Colonic mucosa (tissue), 4 donors: Measurements from ENCODE around the gene PCSK4. TPM values are rescaled to one million over a fixed set of nuclear protein-coding genes. Genes with fewer than 3 reads are reported as not detected.

Experiments used
- DNase-seq: peaks from one replicate; pipeline ENCODE4 v3.0.0-alpha.2; 2020
- H3K27ac ChIP-seq: fragments of 200-600 bp; one replicate; pipeline ENCODE4 v1.8.0; 2021
- H3K27me3 ChIP-seq: fragments of 200-600 bp; one replicate; pipeline ENCODE4 v1.8.0; 2021
- H3K36me3 ChIP-seq: fragments of 200-600 bp; one replicate; pipeline ENCODE4 v1.8.0; 2021
- H3K4me1 ChIP-seq: fragments of 200-600 bp; one replicate; pipeline ENCODE4 v1.8.0; 2021; ENCODE audit warnings: mild to moderate bottlenecking
- H3K4me3 ChIP-seq: fragments of 200-600 bp; one replicate; pipeline ENCODE4 v1.8.0; 2021
- H3K9ac ChIP-seq, 2 donors: one replicate each; pipeline ENCODE4 v1.7.0; 2013; ENCODE audit warnings: control low read depth in 2 of 2, low read depth in 2 of 2, low read length in 2 of 2
- H3K9me3 ChIP-seq: fragments of 200-600 bp; one replicate; pipeline ENCODE4 v1.8.0; 2021
- intact Hi-C: fragments of 100-400 bp; cut with DNase I; formaldehyde crosslinking; loops from one replicate; pipeline ENCODE4 v1.14.1; 2022
- total RNA-seq, 2 donors: library from RNA; stranded (reverse); fragmentation: NEBNext Ultra II Directional in 1 of 2; extraction: Animal tissue kit (Norgen Biotek cat#: 25700) in 1 of 2; gene quantifications; one replicate each; pipeline ENCODE4 v1.2.1, GENCODE V29; 2021
- TF ChIP-seq, protein P1 (sequence below): fragments of 200-600 bp; IDR thresholded peaks from one replicate; pipeline ENCODE4 v1.8.0; 2022; ENCODE audit warnings: antibody characterized with exemption, mild to moderate bottlenecking
- donor health status: healthy.
- donor health status: DM: no; HTN: no; CAD: no.
- donor health status: DM: no; HTN: no; CAD: no.

PCSK4 gene
- total RNA-seq, 2 donors from 2014 or later = 4.1 to 5.8 TPM

DNA sequence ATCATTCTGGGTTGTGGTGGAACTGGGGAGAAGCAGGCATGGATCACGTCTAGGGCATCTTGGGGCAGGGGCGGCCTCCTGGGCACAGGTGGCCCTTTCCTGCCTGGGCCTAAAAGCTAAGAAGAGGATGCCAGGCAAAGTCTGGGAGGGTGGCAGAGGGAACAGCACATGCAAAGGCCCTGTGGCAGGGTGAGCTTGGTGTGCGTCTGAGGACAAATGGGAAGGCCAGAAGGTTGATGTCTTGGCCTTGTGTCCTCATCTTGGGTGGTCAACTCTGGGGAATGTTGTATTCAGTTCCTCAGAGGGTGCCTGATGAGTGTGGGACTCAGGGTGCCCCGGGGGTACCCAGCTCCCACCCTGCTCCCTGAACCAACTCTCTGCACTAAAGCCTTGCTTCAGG is 28.3 kb upstream of the PCSK4 start:
- intact Hi-C loops = loop anchor here (10.0 kb wide), 1 partner anchor 234 kb away; the partner anchor contains the start of gene EFNA2
- Histone ChIP-seq H3K9ac (no peak overlapping the region), H3K27me3 (peaks cover 11% of the 10 kb centered on the region), H3K27ac (no peak overlapping the region), H3K4me3 (no peak overlapping the region), H3K9me3 (no peaks in the 10 kb centered on the region), H3K4me1 (no peaks in the 10 kb centered on the region), H3K36me3 (no peaks in the 10 kb centered on the region)
- DNase-seq = no peak
- TF ChIP-seq, protein P1, sequence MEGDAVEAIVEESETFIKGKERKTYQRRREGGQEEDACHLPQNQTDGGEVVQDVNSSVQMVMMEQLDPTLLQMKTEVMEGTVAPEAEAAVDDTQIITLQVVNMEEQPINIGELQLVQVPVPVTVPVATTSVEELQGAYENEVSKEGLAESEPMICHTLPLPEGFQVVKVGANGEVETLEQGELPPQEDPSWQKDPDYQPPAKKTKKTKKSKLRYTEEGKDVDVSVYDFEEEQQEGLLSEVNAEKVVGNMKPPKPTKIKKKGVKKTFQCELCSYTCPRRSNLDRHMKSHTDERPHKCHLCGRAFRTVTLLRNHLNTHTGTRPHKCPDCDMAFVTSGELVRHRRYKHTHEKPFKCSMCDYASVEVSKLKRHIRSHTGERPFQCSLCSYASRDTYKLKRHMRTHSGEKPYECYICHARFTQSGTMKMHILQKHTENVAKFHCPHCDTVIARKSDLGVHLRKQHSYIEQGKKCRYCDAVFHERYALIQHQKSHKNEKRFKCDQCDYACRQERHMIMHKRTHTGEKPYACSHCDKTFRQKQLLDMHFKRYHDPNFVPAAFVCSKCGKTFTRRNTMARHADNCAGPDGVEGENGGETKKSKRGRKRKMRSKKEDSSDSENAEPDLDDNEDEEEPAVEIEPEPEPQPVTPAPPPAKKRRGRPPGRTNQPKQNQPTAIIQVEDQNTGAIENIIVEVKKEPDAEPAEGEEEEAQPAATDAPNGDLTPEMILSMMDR = no peak

DNA sequence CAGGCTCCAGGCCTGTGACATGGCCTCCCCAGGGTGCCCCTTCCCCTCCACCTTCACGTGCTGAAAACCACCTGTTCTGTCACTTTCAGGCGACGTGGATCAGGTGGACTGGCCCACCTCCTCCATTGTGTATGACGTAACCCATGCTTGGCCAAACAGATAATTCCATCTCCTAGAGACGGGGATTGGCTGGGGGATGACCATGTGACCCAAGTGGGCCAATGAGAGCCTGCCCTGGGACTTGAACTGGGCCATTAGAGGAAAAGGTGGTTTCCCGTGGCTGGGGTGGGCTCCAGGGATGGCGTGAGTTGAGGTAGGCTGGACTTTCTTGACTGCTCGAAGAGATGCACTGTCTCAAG is 26.2 kb upstream of the PCSK4 start:
- DNase-seq = no peak
- Histone ChIP-seq H3K4me1 (no peaks in the 10 kb centered on the region), H3K27ac (no peak overlapping the region), H3K27me3 (peaks cover 4% of the 10 kb centered on the region), H3K36me3 (no peaks in the 10 kb centered on the region), H3K4me3 (no peak overlapping the region), H3K9me3 (no peaks in the 10 kb centered on the region), H3K9ac (no peak overlapping the region)
- intact Hi-C loops = loop anchor here (10.0 kb wide), 1 partner anchor 232 kb away; the partner anchor contains the start of gene EFNA2
- TF ChIP-seq, protein P1 = no peak

DNA sequence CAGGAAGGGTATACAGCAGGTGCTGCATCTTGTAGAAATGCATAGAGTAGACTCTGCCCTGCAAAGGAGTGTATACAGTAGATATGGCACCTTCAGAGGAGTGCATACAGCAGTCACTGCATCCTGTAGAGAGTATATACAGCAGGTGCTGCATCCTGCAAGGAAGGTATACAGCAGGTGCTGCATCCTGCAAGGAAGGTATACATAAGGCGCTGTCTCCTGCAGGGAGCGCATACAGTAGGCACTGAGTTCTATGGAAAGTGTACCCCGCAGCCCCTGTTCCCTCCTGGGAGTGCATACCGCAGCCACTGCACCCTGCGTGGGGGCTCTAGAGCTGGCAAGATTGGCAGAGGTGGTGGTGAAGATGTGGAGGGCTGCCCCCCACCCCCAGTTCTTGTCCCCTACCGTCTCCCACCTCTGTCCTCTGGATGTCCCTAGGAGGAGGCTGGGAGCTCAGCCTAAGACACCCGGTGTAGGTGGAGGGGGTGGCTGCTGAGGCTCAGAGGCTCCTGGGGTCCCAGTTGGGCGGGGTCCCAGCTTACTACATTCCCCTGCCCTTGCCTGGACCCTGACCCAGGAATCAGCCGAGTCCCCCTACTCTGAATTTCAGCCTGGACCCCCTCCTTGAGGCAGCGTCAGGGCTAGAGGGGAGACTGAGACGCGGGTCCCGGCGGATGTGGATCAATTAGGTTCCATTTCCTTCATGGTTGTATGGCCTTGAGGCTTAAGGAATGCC is 25.0 kb upstream of the PCSK4 start:
- no peak for DNase-seq
- H3K27ac ChIP-seq = no peak overlapping the region
- intact Hi-C loops = loop anchor here (10.0 kb wide), 1 partner anchor 230 kb away; the partner anchor contains the start of gene EFNA2

DNA sequence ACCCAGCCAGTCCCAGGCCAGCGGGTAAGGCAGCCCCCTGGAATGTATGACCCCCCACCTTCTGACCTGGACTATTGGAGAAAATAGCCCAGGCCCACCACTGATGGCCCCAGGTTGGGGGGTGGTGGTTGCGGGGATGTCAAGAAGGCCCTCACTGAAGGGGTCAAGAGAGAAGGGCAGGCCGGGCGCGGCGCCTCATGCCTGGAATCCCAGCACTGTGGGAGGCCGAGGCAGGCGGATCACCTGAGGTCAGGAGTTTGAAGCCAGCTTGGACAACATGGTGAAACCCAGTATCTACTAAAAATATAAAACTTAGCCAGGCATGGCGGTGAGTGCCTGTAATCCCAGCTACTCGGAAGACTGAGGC is 24.1 kb upstream of the PCSK4 start:
- H3K4me1 ChIP-seq = no peaks in the 10 kb centered on the region
- H3K4me3 ChIP-seq = no peak overlapping the region
- H3K27me3 ChIP-seq = peaks cover 4% of the 10 kb centered on the region
- intact Hi-C loops = loop anchor here (10.0 kb wide), 1 partner anchor 229 kb away; the partner anchor contains the start of gene EFNA2
- no peak for DNase-seq
- H3K9me3 ChIP-seq = no peaks in the 10 kb centered on the region
- TF ChIP-seq, protein P1 = no peak
- H3K9ac ChIP-seq = no peak overlapping the region
- H3K27ac ChIP-seq = no peak overlapping the region
- H3K36me3 ChIP-seq = no peaks in the 10 kb centered on the region

More for the DNA sequence above, 25.0 kb upstream of the PCSK4 start:
- no peaks in the 10 kb centered on the region for H3K36me3 ChIP-seq
- no peak overlapping the region for H3K9ac ChIP-seq
- H3K27me3 ChIP-seq = peaks cover 4% of the 10 kb centered on the region
- no peak overlapping the region for H3K4me3 ChIP-seq
- H3K4me1 ChIP-seq = no peaks in the 10 kb centered on the region
- TF ChIP-seq, protein P1 = no peak
- no peaks in the 10 kb centered on the region for H3K9me3 ChIP-seq

DNA sequence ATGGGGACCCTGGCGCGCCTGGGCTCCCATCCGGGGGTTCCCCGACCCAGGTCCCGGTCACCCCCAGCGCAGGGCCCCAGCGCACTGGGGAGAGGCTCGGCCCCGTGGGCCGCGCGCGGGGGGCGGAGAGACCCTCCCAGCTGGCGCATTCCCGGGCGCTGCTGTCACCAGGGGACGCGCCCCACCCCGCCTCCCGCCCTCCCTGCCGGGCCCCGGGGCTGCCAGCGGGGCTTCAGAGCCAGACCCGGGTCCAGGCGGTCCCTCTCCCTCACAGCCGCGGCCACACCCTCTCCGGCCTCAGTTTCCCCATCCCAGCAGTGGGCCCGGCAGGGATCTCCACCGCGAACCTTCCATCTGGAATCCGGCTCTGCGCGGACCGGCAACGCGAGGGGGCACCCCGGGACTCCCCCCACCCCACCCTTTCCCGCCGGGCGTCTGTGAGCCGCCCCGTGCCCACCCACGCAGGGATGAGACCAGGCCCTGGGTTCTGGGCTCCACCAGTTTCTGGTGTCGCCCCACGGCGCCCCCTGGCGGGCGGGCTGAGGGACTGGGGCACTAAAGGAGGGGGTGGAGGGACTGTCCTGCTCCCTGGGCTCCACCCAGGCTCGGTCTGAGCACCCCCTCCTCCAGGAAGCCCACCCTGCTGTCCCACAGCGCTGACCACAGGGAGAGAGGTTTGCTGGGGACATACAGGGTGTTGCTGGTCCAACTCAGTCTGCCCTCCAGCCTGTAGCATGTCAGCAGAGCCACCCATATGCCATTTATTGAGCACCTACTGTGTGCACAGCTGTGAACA is 23.5 kb upstream of the PCSK4 start:
- H3K9ac ChIP-seq = peak overlapping the region in 1 of 2 donors; percentile 84
- peak overlapping the region; percentile 59 for H3K4me3 ChIP-seq
- peaks cover 4% of the 10 kb centered on the region for H3K27me3 ChIP-seq
- H3K27ac ChIP-seq = no peak overlapping the region
- no peaks in the 10 kb centered on the region for H3K4me1 ChIP-seq
- H3K36me3 ChIP-seq = no peaks in the 10 kb centered on the region
- DNase-seq = peak; percentile 63
- no peaks in the 10 kb centered on the region for H3K9me3 ChIP-seq
- TF ChIP-seq, protein P1 = peak; percentile 66
- intact Hi-C loops = loop anchor here (10.0 kb wide), 1 partner anchor 229 kb away; the partner anchor contains the start of gene EFNA2
